ENCODE data around the gene AIFM2.

DNA sequence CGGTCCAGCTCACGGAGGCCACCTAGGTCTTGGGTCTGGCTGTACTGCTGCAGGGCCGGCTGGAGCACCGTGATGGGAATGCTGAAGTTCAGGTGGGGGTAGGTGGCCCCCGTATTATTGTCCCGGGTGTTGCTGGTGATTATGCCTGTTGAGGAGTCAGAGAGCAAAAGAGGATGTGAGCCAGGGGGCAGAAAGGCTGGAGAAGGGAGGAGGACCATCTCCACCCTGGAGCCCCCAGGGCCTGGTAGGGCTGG is 7.3 kb upstream of the AIFM2 start:
- TF ChIP-seq, protein P1, sequence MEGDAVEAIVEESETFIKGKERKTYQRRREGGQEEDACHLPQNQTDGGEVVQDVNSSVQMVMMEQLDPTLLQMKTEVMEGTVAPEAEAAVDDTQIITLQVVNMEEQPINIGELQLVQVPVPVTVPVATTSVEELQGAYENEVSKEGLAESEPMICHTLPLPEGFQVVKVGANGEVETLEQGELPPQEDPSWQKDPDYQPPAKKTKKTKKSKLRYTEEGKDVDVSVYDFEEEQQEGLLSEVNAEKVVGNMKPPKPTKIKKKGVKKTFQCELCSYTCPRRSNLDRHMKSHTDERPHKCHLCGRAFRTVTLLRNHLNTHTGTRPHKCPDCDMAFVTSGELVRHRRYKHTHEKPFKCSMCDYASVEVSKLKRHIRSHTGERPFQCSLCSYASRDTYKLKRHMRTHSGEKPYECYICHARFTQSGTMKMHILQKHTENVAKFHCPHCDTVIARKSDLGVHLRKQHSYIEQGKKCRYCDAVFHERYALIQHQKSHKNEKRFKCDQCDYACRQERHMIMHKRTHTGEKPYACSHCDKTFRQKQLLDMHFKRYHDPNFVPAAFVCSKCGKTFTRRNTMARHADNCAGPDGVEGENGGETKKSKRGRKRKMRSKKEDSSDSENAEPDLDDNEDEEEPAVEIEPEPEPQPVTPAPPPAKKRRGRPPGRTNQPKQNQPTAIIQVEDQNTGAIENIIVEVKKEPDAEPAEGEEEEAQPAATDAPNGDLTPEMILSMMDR (IDR thresholded peaks at IDR 0.05) = no peak
- TF ChIP-seq POLR2A (IDR thresholded peaks at IDR 0.05) = no peak
